GM12878 (cell line): Measurements from ENCODE around the gene BLOC1S4. TPM values are rescaled to one million over a fixed set of nuclear protein-coding genes. Genes with fewer than 3 reads are reported as not detected.

Experiments used
- ATAC-seq: fragments of 200-7000 bp; cut with Tn5 transposase; 3 replicates; pipeline ENCODE4 v1.9.1; 2020; ENCODE audit warnings: mild to moderate bottlenecking, moderate library complexity
- BruUV-seq: library from RNA; stranded (reverse); fragments of 400-500 nt; replicated peaks from 2 replicates; lab custom pipeline; 2021; lab: Mats Ljungman, UMichigan
- CTCF ChIA-PET: fragments of 300-600 bp; sonication (Branson Sonifier 250); formaldehyde crosslinking; extraction: SDS; loops from one replicate; lab custom pipeline; 2021; ENCODE audit warnings: inconsistent platforms; lab: Yijun Ruan, JAX
- POLR2A ChIA-PET: fragments of 350-600 bp; formaldehyde crosslinking; extraction: SDS; loops from one replicate; lab custom pipeline; 2021; ENCODE audit warnings: inconsistent platforms; lab: Charles Lee
- RAD21 ChIA-PET: fragments of 300-600 bp; sonication (Branson Sonifier 250); formaldehyde crosslinking; loops from one replicate; lab custom pipeline; 2023; ENCODE audit warnings: antibody characterized with exemption; ENCODE audit not compliant: unreplicated experiment; lab: Charles Lee
- SMC1A ChIA-PET: fragments of 300-600 bp; sonication (Branson Sonifier 250); formaldehyde crosslinking; loops from one replicate; lab custom pipeline; 2023; ENCODE audit not compliant: unreplicated experiment, uncharacterized antibody; lab: Charles Lee
- DNase-seq: peaks from one replicate; pipeline ENCODE4 v3.0.0-alpha.2; 2011; ENCODE audit warnings: low read depth, low spot score
- FAIRE-seq: peaks from 3 replicates; lab custom pipeline; 2011; peaks lifted over from hg19 to GRCh38; lab: Jason Lieb, UNC
- H2AFZ ChIP-seq: 2 replicates; pipeline ENCODE4 v1.6.0; 2011; ENCODE audit warnings: low read depth, low read length, control low read depth; ENCODE audit not compliant: control insufficient read depth
- H3K27ac ChIP-seq: 2 replicates; pipeline ENCODE4 v1.5.1; 2011; ENCODE audit warnings: control low read depth; ENCODE audit not compliant: control insufficient read depth, insufficient read depth
- H3K27me3 ChIP-seq, 2 experiments: replicated peaks in 1 of 2; 2 replicates each; pipeline versions ENCODE4 v1.6.0 to v1.6.1; 2011; ENCODE audit warnings: low read length in 1 of 2; ENCODE audit not compliant: control insufficient read depth in 2 of 2, insufficient read depth in 2 of 2
- H3K36me3 ChIP-seq, 2 experiments: 2 replicates each; pipeline ENCODE4 v1.5.1; 2011; ENCODE audit warnings: low read length in 1 of 2; ENCODE audit not compliant: control insufficient read depth in 2 of 2, insufficient read depth in 2 of 2
- H3K4me1 ChIP-seq: 2 replicates; pipeline ENCODE4 v1.6.1; 2011; ENCODE audit warnings: mild to moderate bottlenecking, low read length, moderate library complexity, mixed read lengths; ENCODE audit not compliant: control insufficient read depth, insufficient read depth
- H3K4me2 ChIP-seq: 2 replicates; pipeline ENCODE4 v1.6.0; 2011; ENCODE audit warnings: control low read depth; ENCODE audit not compliant: control insufficient read depth, insufficient read depth
- H3K4me3 ChIP-seq: fragments of 200-600 bp; sonication (generic); 2 replicates; pipeline ENCODE4 v1.5.1; 2016
- H3K79me2 ChIP-seq: 2 replicates; pipeline ENCODE4 v1.6.0; 2011; ENCODE audit warnings: low read length; ENCODE audit not compliant: control insufficient read depth, insufficient read depth
- H3K9ac ChIP-seq: 2 replicates; pipeline ENCODE4 v1.8.0; 2011; ENCODE audit warnings: low read length, control low read depth, mixed read lengths; ENCODE audit not compliant: control insufficient read depth, insufficient read depth
- H3K9me3 ChIP-seq: replicated peaks from 3 replicates; pipeline ENCODE4 v1.5.1; 2011; ENCODE audit warnings: mild to moderate bottlenecking, low read length; ENCODE audit not compliant: control insufficient read depth, insufficient read depth
- H4K20me1 ChIP-seq: 2 replicates; pipeline ENCODE4 v1.6.0; 2011; ENCODE audit not compliant: control insufficient read depth, insufficient read depth
- BMI1 ChIP-seq: fragments of 450-650 bp; IDR thresholded peaks from 2 replicates; pipeline ENCODE4 v1.6.1; 2016; ENCODE audit warnings: mild to moderate bottlenecking, moderate library complexity, borderline replicate concordance
- CBX3 ChIP-seq: fragments of 200-600 bp; sonication (generic); IDR thresholded peaks from 2 replicates; pipeline ENCODE4 v1.6.1; 2016; ENCODE audit warnings: low read depth, borderline replicate concordance
- CHD4 ChIP-seq: fragments of 200-600 bp; sonication (generic); IDR thresholded peaks from 2 replicates; pipeline ENCODE4 v1.6.1; 2016; ENCODE audit warnings: mild to moderate bottlenecking
- CUX1 ChIP-seq: IDR thresholded peaks from 2 replicates; pipeline ENCODE4 v1.6.1; 2012; ENCODE audit warnings: improper control_type of control experiment, low read depth, low read length; ENCODE audit not compliant: insufficient replicate concordance
- ESRRA ChIP-seq: IDR thresholded peaks from 2 replicates; pipeline ENCODE4 v1.6.1; 2012; ENCODE audit warnings: mild to moderate bottlenecking, low read length, improper control_type of control experiment
- IRF3 ChIP-seq: fragments of 450-650 bp; IDR thresholded peaks from 2 replicates; pipeline ENCODE4 v1.6.1; 2014; ENCODE audit warnings: mild to moderate bottlenecking
- LARP7 ChIP-seq: fragments of 450-650 bp; IDR thresholded peaks from 2 replicates; pipeline ENCODE4 v1.6.1; 2017; ENCODE audit warnings: mild to moderate bottlenecking
- NKRF ChIP-seq: fragments of 450-650 bp; conservative IDR thresholded peaks from 2 replicates; pipeline ENCODE4 v1.6.1; 2017; ENCODE audit warnings: mild to moderate bottlenecking, moderate library complexity
- USF1 ChIP-seq: IDR thresholded peaks from 2 replicates; pipeline ENCODE4 v1.6.1; 2011; ENCODE audit warnings: borderline replicate concordance, low read depth, mild to moderate bottlenecking, moderate library complexity, mixed read lengths, low read length; ENCODE audit not compliant: insufficient read depth; ENCODE audit errors: extremely low read length
- ZNF687 ChIP-seq: fragments of 450-650 bp; IDR thresholded peaks from 2 replicates; pipeline ENCODE4 v1.6.1; 2017; ENCODE audit warnings: mild to moderate bottlenecking, moderate library complexity
- WGBS: methylation state at CpG from one replicate; pipeline ENCODE4 v1.1.6; 2016; ENCODE audit warnings: low lambda C conversion rate; ENCODE audit not compliant: insufficient replicate concordance, insufficient coverage; ENCODE audit errors: missing lambda C conversion rate; 5-methylcytosine and 5-hydroxymethylcytosine counted together
- in situ Hi-C: fragments of 300-500 bp; cut with MboI; formaldehyde crosslinking; loops from 9 replicates; pipeline ENCODE4 v1.14.3; 2018; ENCODE audit warnings: mixed read lengths
- intact Hi-C: fragments of 100-400 bp; cut with micrococcal nuclease; formaldehyde crosslinking; loops from one replicate; pipeline ENCODE4 v1.14.2; 2022; ENCODE audit not compliant: unreplicated experiment
- polyA plus RNA-seq, 11 experiments: library from polyadenylated mRNA; depleted of rRNA in 4 of 11; unstranded in 6 of 11; stranded (reverse) in 5 of 11; fragments of >200 nt; fragmentation: Nextera tagmentation in 4 of 11; fragmentation: Illumina TruSeq in 1 of 11; extraction: Ambion mirVana in 4 of 11; extraction: Trizol in 1 of 11; gene quantifications; 1 replicate in 1 of 11; 2 replicates in 10 of 11; pipeline versions ENCODE4 v1.2.1 to v1.2.3, GENCODE V29; 2011 to 2016; ENCODE audit warnings: inconsistent platforms in 2 of 11, missing spikeins in 2 of 11, low read depth in 1 of 11
- total RNA-seq, 4 experiments: library from RNA; depleted of rRNA in 3 of 4; stranded (reverse); fragments of >200 nt in 3 of 4; fragmentation: Illumina TruSeq in 1 of 4; extraction: Trizol in 1 of 4; gene quantifications; 2 replicates each; pipeline versions ENCODE4 v1.2.1 to v1.2.3, GENCODE V29; 2013 to 2021

The BLOC1S4 gene
- total and polyA plus RNA-seq, 10 of the 15 experiments (the other 5 are each of a cell fraction or from before 2014, with no cell fraction given): 2.7 to 23.8 (median 9.5) TPM

GRCh38 chr4:6731780-6732179, 15.8 kb downstream of the BLOC1S4 start:
- Histone ChIP-seq H3K9me3 (no peaks in the 10 kb centered on the region), H3K4me2 (no peak overlapping the region), H3K4me1 (no peaks in the 10 kb centered on the region), H3K4me3 (no peak overlapping the region), H3K27ac (no peak overlapping the region), H3K36me3 (no peaks in the 10 kb centered on the region), H4K20me1 (no peaks in the 10 kb centered on the region), H3K27me3 (no peaks in the 10 kb centered on the region), H2AFZ (no peak overlapping the region), H3K79me2 (no peaks in the 10 kb centered on the region), H3K9ac (no peak overlapping the region)
- ChIA-PET SMC1A (interaction anchor here (1.2 to 1.5 kb wide), 2 partner anchors 12 to 14 kb away, joined by 3 to 5 read pairs; no protein-coding TSS in a partner anchor), RAD21 (interaction anchor here (1.5 kb wide), 1 partner anchor 160 kb away, joined by 4 read pairs; no protein-coding TSS in a partner anchor), CTCF (no interaction called here), POLR2A (no interaction called here)
- ATAC-seq (no peak), FAIRE-seq (no peak), DNase-seq (no peak)
- intact Hi-C loops (no loop called here), in situ Hi-C loops (no loop called here)
- WGBS: 83% methylated on average over 6 of the region's 6 CpGs
- BruUV-seq: no TSS peak
- TF ChIP-seq ZNF687 (no peak), LARP7 (no peak), CHD4 (no peak), USF1 (no peak), CBX3 (no peak), CUX1 (no peak), NKRF (no peak), IRF3 (no peak), BMI1 (no peak), ESRRA (no peak)
